HCT116 (cell line): ENCODE measurements around the gene FAM168A. TPM values are rescaled to one million over a fixed set of nuclear protein-coding genes. Genes with fewer than 3 reads are reported as not detected.

Experiments
- ATAC-seq: fragments of 200-7000 bp; cut with Tn5 transposase; 2 replicates; pipeline ENCODE4 v1.9.1; 2020; ENCODE audit warnings: mild to moderate bottlenecking, moderate library complexity
- BruUV-seq: library from RNA; stranded (reverse); fragments of 400-500 nt; replicated peaks from 2 replicates; lab custom pipeline; 2021; lab: Mats Ljungman, UMichigan
- CTCF ChIA-PET: fragments of 300-600 bp; sonication (Branson Sonifier 250); formaldehyde crosslinking; loops from one replicate; lab custom pipeline; 2021; ENCODE audit warnings: antibody characterized with exemption; lab: Charles Lee
- POLR2A ChIA-PET: fragments of 300-600, 350-600 bp; sonication (Branson Sonifier 250); formaldehyde crosslinking; loops from one replicate; lab custom pipeline; 2021; ENCODE audit warnings: antibody characterized with exemption; lab: Charles Lee
- RAD21 ChIA-PET, 2 experiments: fragments of 300-600 bp; sonication (Branson Sonifier 250); formaldehyde crosslinking; loops; one replicate each; lab custom pipeline; 2023; ENCODE audit warnings: low total read pairs in 2 of 2; ENCODE audit not compliant: uncharacterized antibody in 2 of 2, unreplicated experiment in 2 of 2, low non-redundant PET in 1 of 2; lab: Charles Lee
- DNase-seq: peaks from one replicate; pipeline ENCODE4 v3.0.0-alpha.2; 2010; ENCODE audit warnings: low read depth, low spot score
- H2AFZ ChIP-seq: fragments of 200-600 bp; shearing (Covaris generic), sonication (generic); 2 replicates; pipeline ENCODE4 v1.6.1; 2017; ENCODE audit warnings: low read depth, mixed run types, mixed read lengths, antibody characterized with exemption, low read length; ENCODE audit not compliant: poor library complexity, severe bottlenecking
- H3K27ac ChIP-seq: 2 replicates; pipeline ENCODE4 v1.5.1; 2012; ENCODE audit warnings: low read depth, low read length
- H3K27me3 ChIP-seq: fragments of 200-600 bp; sonication (generic); 2 replicates; pipeline ENCODE4 v1.6.1; 2016; ENCODE audit warnings: mixed run types, low read length, mixed read lengths; ENCODE audit not compliant: insufficient read depth
- H3K36me3 ChIP-seq, 2 experiments: fragments of 200-500 bp in 1 of 2; fragments of 200-600 bp in 1 of 2; sonication (Bioruptor generic) in 1 of 2; sonication (generic) in 1 of 2; 2 replicates each; pipeline versions ENCODE4 v1.5.1 to v1.6.1; 2014 to 2016; ENCODE audit warnings: low read length in 2 of 2, inconsistent platforms in 1 of 2, mixed read lengths in 1 of 2, mixed run types in 1 of 2; ENCODE audit not compliant: insufficient read depth in 2 of 2, control insufficient read depth in 1 of 2
- H3K4me1 ChIP-seq, 2 experiments: fragments of 200-600 bp in 1 of 2; sonication (generic) in 1 of 2; 2 replicates each; pipeline versions ENCODE4 v1.5.1 to v1.6.1; 2012 to 2017; ENCODE audit warnings: low read length in 2 of 2, inconsistent platforms in 1 of 2, mild to moderate bottlenecking in 1 of 2, mixed read lengths in 1 of 2, mixed run types in 1 of 2, moderate library complexity in 1 of 2; ENCODE audit not compliant: insufficient read depth in 2 of 2, control insufficient read depth in 1 of 2
- H3K4me2 ChIP-seq: fragments of 200-600 bp; sonication (generic); 2 replicates; pipeline ENCODE4 v1.6.1; 2017; ENCODE audit warnings: mixed run types, low read length, mixed read lengths
- H3K4me3 ChIP-seq, 2 experiments: fragments of 200-600 bp in 1 of 2; sonication (generic) in 1 of 2; replicated peaks in 1 of 2; 2 replicates each; pipeline ENCODE4 v1.5.1; 2011 to 2016; ENCODE audit warnings: low read length in 2 of 2, control low read depth in 1 of 2, low read depth in 1 of 2, mild to moderate bottlenecking in 1 of 2, mixed read lengths in 1 of 2, mixed run types in 1 of 2
- H3K79me2 ChIP-seq: fragments of 200-600 bp; sonication (generic); 2 replicates; pipeline ENCODE4 v1.6.1; 2017; ENCODE audit warnings: mild to moderate bottlenecking, mixed run types, low read length, moderate library complexity, mixed read lengths; ENCODE audit not compliant: insufficient read depth
- H3K9ac ChIP-seq: fragments of 200-600 bp; sonication (generic); 2 replicates; pipeline ENCODE4 v1.6.1; 2016; ENCODE audit warnings: low read length, mixed read lengths
- H3K9me2 ChIP-seq: fragments of 200-600 bp; sonication (generic), shearing (Covaris generic); 2 replicates; pipeline ENCODE4 v1.6.1; 2017; ENCODE audit warnings: mixed run types, mild to moderate bottlenecking, moderate library complexity; ENCODE audit not compliant: insufficient read depth
- H3K9me3 ChIP-seq, 2 experiments: fragments of 200-500 bp in 1 of 2; fragments of 200-600 bp in 1 of 2; sonication (Bioruptor generic) in 1 of 2; sonication (generic) in 1 of 2; 2 replicates each; pipeline ENCODE4 v1.6.1; 2014 to 2017; ENCODE audit warnings: low read length in 2 of 2, mixed read lengths in 2 of 2, inconsistent platforms in 1 of 2, low read depth in 1 of 2, mild to moderate bottlenecking in 1 of 2, mixed run types in 1 of 2, moderate library complexity in 1 of 2; ENCODE audit not compliant: control insufficient read depth in 1 of 2, insufficient read depth in 1 of 2
- H4K20me1 ChIP-seq: fragments of 200-600 bp; sonication (generic), shearing (Covaris generic); 2 replicates; pipeline ENCODE4 v1.6.1; 2017; ENCODE audit warnings: mixed run types, mild to moderate bottlenecking, moderate library complexity; ENCODE audit not compliant: insufficient read depth
- ATF3 ChIP-seq: IDR thresholded peaks from 2 replicates; pipeline ENCODE4 v1.6.1; 2012
- CBX3 ChIP-seq: IDR thresholded peaks from 2 replicates; pipeline ENCODE4 v1.6.1; 2012; ENCODE audit warnings: low read depth
- CEBPB ChIP-seq: IDR thresholded peaks from 2 replicates; pipeline ENCODE4 v1.6.1; 2012; ENCODE audit warnings: low read depth
- EGR1 ChIP-seq: IDR thresholded peaks from 2 replicates; pipeline ENCODE4 v1.6.1; 2012; ENCODE audit warnings: low read depth
- ELF1 ChIP-seq: IDR thresholded peaks from 2 replicates; pipeline ENCODE4 v1.6.1; 2012; ENCODE audit warnings: low read depth, borderline replicate concordance
- EZH2 ChIP-seq: fragments of 200-600 bp; sonication (generic); IDR thresholded peaks from 2 replicates; pipeline ENCODE4 v1.6.1; 2017; ENCODE audit warnings: antibody characterized with exemption, mixed run types
- EZH2phosphoT487 ChIP-seq: fragments of 200-600 bp; IDR thresholded peaks from 2 replicates; pipeline ENCODE4 v1.6.1; 2018; ENCODE audit warnings: antibody characterized with exemption, borderline replicate concordance
- FOSL1 ChIP-seq: IDR thresholded peaks from 2 replicates; pipeline ENCODE4 v1.6.1; 2012; ENCODE audit warnings: low read depth
- JUND ChIP-seq: IDR thresholded peaks from 2 replicates; pipeline ENCODE4 v1.6.1; 2012
- MAX ChIP-seq: IDR thresholded peaks from 2 replicates; pipeline ENCODE4 v1.6.1; 2012
- POLR2A ChIP-seq: IDR thresholded peaks from 2 replicates; pipeline ENCODE4 v1.7.0; 2011; ENCODE audit warnings: borderline replicate concordance; ENCODE audit not compliant: insufficient read depth, insufficient read length; ENCODE audit errors: extremely low read depth
- POLR2AphosphoS5 ChIP-seq: IDR thresholded peaks from 2 replicates; pipeline ENCODE4 v1.6.1; 2011; ENCODE audit warnings: mild to moderate bottlenecking, low read depth, low read length, moderate library complexity
- SIN3A ChIP-seq: IDR thresholded peaks from 2 replicates; pipeline ENCODE4 v1.6.1; 2012; ENCODE audit warnings: low read depth
- SP1 ChIP-seq: IDR thresholded peaks from 2 replicates; pipeline ENCODE4 v1.6.1; 2012; ENCODE audit warnings: low read depth
- TCF7L2 ChIP-seq: IDR thresholded peaks from 2 replicates; pipeline ENCODE4 v1.7.0; 2011; ENCODE audit warnings: borderline replicate concordance, inconsistent platforms; ENCODE audit not compliant: insufficient read depth, insufficient read length; ENCODE audit errors: extremely low read depth
- YY1 ChIP-seq: IDR thresholded peaks from 2 replicates; pipeline ENCODE4 v1.6.1; 2011; ENCODE audit warnings: low read length, low read depth, moderate library complexity, mild to moderate bottlenecking; ENCODE audit not compliant: insufficient replicate concordance; ENCODE audit errors: extremely low read depth
- ZNF274 ChIP-seq: fragments of 200-500 bp; sonication (Bioruptor generic); IDR thresholded peaks from 2 replicates; pipeline ENCODE4 v1.6.1; 2014; ENCODE audit warnings: mild to moderate bottlenecking, low read depth, low read length, inconsistent platforms
- intact Hi-C: fragments of 100-400 bp; cut with micrococcal nuclease; formaldehyde crosslinking; loops from 2 replicates; pipeline ENCODE4 v1.10.0; 2022
- total RNA-seq: library from RNA; stranded (reverse); gene quantifications from one replicate; pipeline ENCODE4 v1.2.1, GENCODE V29; 2021; ENCODE audit not compliant: unreplicated experiment
- TF ChIP-seq, protein P1 (sequence below), 3 experiments: fragments of 200-600 bp in 1 of 3; sonication (generic) in 1 of 3; IDR thresholded peaks in 2 of 3; conservative IDR thresholded peaks in 1 of 3; 2 replicates each; pipeline ENCODE4 v1.5.1; 2012 to 2017; ENCODE audit warnings: low read depth in 2 of 3, low read length in 2 of 3, antibody characterized with exemption in 1 of 3, borderline replicate concordance in 1 of 3, control low read depth in 1 of 3, mild to moderate bottlenecking in 1 of 3, mixed read lengths in 1 of 3, mixed run types in 1 of 3, moderate library complexity in 1 of 3; ENCODE audit not compliant: insufficient read depth in 1 of 3

The FAM168A gene
- total RNA-seq, 1 experiment from 2014 or later: 31.5 TPM

DNA sequence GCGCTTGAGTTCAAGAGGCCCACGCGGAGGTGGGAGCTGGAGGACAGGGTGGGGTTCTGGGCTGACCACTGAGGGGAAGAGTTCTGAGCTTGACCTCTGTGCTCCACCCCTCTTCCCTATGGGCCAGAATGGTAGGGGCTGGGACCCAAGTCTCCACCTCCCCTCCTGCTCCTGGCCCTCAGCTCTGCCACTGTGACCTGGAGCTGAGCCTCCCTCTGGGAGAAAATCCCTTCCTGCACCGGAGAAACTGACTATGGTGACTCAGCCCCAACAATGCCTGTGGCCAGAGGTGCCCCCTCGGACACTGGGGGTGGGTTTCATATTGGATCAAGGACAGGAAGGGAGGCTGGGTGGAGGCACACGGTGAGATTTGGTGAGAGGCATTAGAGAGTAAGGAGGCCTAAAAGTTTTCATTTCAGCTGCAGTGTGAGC is 198.7 kb downstream of the FAM168A start:
- Histone ChIP-seq H3K4me3 (no peak overlapping the region), H4K20me1 (no peaks in the 10 kb centered on the region), H3K9me2 (no peaks in the 10 kb centered on the region), H3K4me2 (no peak overlapping the region), H3K27ac (no peak overlapping the region), H3K79me2 (no peaks in the 10 kb centered on the region), H3K9me3 (no peaks in the 10 kb centered on the region), H3K4me1 (no peaks in the 10 kb centered on the region), H3K27me3 (no peaks in the 10 kb centered on the region), H2AFZ (no peak overlapping the region), H3K36me3 (peaks cover 2 to 8% of the 10 kb centered on the region in 2 experiments; a peak in 2 of 4 replicates), H3K9ac (no peak overlapping the region)
- RAD21 ChIA-PET: no interaction called here
- no peak for ATAC-seq
- TF ChIP-seq EZH2 (no peak), EGR1 (no peak), YY1 (no peak)
- intact Hi-C loops: no loop called here
- CTCF ChIA-PET: interaction anchor here (0.9 to 1.0 kb wide), 3 partner anchors 48 to 261 kb away, joined by 3 to 4 read pairs (median 3); no protein-coding TSS in a partner anchor
- POLR2A ChIA-PET: no interaction called here
- DNase-seq: no peak
- no TSS peak for BruUV-seq

GRCh38 chr11:73398721-73399120 is 199.2 kb downstream of the FAM168A start:
- Histone ChIP-seq H3K4me2 (no peak overlapping the region), H3K27ac (no peak overlapping the region), H3K9ac (no peak overlapping the region), H3K27me3 (no peaks in the 10 kb centered on the region), H4K20me1 (no peaks in the 10 kb centered on the region), H3K4me1 (no peaks in the 10 kb centered on the region), H3K4me3 (no peak overlapping the region), H3K36me3 (peaks cover 2 to 12% of the 10 kb centered on the region in 2 experiments; a peak in 2 of 4 replicates), H3K9me2 (no peaks in the 10 kb centered on the region), H2AFZ (no peak overlapping the region), H3K79me2 (no peaks in the 10 kb centered on the region), H3K9me3 (no peaks in the 10 kb centered on the region)
- DNase-seq: no peak
- ATAC-seq: no peak
- intact Hi-C loops: no loop called here
- CTCF ChIA-PET: interaction anchor here (0.9 kb wide), 2 partner anchors 47 to 92 kb away, joined by 3 to 4 read pairs; no protein-coding TSS in a partner anchor
- no TSS peak for BruUV-seq
- POLR2A ChIA-PET: no interaction called here
- RAD21 ChIA-PET: no interaction called here
- TF ChIP-seq JUND (no peak), ELF1 (no peak), POLR2A (no peak), SIN3A (no peak), SP1 (no peak), FOSL1 (no peak), CBX3 (no peak), EGR1 (no peak), CEBPB (no peak), POLR2AphosphoS5 (no peak), ZNF274 (no peak), TCF7L2 (no peak), MAX (no peak), ATF3 (no peak), YY1 (no peak), EZH2phosphoT487 (no peak)
- TF ChIP-seq, protein P1, sequence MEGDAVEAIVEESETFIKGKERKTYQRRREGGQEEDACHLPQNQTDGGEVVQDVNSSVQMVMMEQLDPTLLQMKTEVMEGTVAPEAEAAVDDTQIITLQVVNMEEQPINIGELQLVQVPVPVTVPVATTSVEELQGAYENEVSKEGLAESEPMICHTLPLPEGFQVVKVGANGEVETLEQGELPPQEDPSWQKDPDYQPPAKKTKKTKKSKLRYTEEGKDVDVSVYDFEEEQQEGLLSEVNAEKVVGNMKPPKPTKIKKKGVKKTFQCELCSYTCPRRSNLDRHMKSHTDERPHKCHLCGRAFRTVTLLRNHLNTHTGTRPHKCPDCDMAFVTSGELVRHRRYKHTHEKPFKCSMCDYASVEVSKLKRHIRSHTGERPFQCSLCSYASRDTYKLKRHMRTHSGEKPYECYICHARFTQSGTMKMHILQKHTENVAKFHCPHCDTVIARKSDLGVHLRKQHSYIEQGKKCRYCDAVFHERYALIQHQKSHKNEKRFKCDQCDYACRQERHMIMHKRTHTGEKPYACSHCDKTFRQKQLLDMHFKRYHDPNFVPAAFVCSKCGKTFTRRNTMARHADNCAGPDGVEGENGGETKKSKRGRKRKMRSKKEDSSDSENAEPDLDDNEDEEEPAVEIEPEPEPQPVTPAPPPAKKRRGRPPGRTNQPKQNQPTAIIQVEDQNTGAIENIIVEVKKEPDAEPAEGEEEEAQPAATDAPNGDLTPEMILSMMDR (IDR thresholded peaks at IDR 0.05 in 2 of 3, conservative IDR thresholded peaks at IDR 0.05 in 1 of 3; ENCODE audit: borderline replicate concordance in 1 of 3, insufficient read depth in 1 of 3, low read depth in 2 of 3, low read length in 2 of 3): no peak
